ENCODE results near the gene FXYD6.

The FXYD6 gene

DNA sequence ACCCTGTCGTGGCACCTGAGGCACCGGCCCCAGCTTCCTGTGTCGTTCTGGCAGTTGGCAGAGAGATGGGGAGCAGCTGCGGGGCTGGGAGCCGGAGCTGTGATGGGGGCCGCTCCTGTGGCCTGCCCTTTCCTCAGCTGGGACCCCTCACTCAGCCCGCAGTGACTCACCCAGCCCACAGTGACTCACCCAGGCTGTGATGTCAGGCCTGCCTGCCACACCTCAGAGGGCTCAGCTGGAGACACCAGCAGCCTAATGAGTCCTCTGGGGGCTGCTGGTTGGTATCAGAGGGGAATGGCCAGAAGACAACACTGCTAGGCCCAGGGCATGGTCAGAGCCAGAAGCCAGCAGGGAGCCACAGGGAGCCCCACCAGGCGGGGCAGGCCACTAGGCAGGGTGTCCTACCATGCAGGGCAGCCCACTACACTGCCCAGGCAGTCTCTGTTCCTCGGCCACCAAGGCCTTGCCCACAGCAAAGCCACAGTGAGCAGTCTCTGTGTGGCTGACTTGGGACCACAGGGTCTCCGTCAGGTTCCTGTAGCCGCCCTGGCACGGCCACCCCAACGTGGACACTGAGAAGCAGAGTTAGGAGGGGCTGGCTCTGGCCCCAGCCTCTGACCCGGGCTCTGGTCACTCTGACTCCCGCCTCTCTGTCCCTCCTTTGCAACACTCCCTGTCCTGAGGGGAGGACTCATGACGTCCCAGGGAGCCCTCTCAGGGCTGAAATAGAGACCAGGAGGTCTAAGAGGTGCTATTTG lies 47.7 kb downstream of the FXYD6 start:
- peak; percentile 77 for DNase-seq

- DNase-seq, result peak; percentile 52
Measured at GRCh38 chr11:117827521-117828511, 48.6 kb downstream of the FXYD6 start.

DNA sequence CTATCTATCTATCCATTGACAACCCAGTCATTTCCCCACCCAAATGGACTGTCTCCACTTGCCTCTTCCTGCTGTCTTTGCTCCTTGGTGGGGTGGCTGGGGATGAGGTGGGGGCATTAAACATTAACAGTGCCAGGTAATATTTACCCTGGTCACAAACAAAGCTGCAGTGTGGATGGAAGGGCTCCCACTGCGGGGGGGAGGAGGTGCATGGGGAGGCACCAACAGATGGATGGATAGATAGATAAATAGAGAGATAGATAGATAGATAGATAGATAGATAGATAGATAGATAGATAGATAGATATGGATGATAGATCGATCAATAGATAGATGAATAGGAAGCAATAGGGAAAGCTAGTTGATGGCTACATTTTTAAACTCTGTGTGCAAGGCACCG lies 49.6 kb downstream of the FXYD6 start:
- DNase-seq, result no peak

- no peak for DNase-seq
Measured at GRCh38 chr11:117826190-117826570, 50.3 kb downstream of the FXYD6 start.

GRCh38 chr11:117825538-117826189 lies 50.8 kb downstream of the FXYD6 start:
- DNase-seq, result no peak

GRCh38 chr11:117824571-117825537 lies 51.6 kb downstream of the FXYD6 start, which contains the start of gene FXYD2:
Gene FXYD2 (minus strand): TSS chr11:117824744. CDS start chr11:117824678, 66 bp downstream.
- DNase-seq, result no peak

DNA sequence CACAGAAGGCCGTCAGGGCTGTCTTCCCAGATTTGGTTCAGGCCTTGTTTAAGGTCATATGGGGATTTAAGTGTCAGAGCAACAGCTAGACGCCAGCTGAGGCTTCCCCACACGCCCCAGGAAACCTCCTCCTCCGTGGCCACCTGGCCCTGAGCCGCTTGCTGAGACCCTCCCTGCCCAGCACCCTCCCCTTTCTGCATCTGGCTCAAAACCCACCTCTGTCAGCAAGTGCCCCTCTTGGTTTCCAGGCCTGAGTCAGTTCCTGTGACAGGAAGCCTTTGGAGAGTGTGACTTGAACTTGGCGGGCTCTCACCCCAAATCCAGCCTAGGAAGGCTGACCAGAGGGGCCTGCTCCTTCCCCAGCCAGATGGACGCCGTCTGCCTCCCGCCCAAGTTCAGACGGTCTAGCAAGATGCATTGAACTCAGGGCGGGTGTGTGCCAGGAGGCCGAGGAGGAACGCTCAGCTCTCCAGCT lies 52.5 kb downstream of the FXYD6 start:
- DNase-seq, result no peak

DNA sequence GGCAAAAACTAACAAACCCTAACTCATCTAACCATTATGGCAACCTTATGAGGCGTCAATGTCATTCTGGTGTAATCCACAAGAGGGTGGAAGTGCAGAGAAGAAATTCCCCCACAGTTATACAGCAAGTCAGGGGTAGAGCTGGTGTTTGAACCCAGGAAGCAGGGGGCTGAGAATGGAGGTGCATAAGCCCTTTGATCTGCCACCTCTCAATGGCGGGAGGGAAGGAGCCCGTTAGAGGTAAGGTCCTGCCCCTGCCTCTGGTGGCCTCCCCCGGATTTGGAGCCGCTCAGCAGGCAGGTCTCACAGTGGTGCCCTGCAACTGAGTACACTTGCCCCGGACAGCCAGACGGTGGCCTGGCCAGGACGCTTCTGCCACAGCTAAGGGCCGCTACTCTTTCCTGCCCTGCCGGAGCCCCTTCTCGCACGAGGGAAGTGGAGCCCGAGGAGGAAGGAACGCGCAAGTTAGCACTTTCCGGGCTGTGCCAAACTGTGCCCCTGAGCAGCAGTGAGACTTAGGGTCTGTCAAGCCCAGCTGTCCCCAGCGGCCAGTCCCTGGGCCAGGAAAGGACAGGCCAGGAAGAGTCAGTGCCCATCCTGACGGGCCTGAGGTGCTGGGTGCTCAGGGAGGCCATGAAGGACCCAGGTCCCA lies 53.0 kb downstream of the FXYD6 start:
- peak; percentile 64 for DNase-seq

GRCh38 chr11:117822074-117823033 lies 54.1 kb downstream of the FXYD6 start:
- DNase-seq, result peak; percentile 50

DNA sequence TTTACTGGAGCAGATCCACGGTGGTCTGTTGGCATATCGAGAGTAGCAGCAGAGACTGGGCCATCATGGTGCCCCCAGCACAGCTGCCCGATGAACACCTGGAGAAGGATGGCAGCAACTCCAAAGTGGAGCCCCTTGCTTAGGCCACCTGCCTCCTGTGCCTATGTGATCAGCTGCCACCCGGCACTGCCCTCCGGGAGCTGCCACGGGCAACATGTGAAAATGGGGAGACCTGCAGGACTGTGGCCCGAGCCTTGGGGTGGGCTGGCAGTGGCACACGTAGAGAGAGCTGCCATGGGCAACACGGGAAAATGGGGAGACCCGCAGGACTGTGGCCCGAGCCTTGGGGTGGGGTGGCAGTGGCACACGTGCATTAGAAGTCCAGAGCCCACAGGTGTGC lies 55.0 kb downstream of the FXYD6 start:
- no peak for DNase-seq

- no peak for DNase-seq
Measured at GRCh38 chr11:117820516-117820915, 55.9 kb downstream of the FXYD6 start.

GRCh38 chr11:117820071-117820470 lies 56.4 kb downstream of the FXYD6 start:
- no peak for DNase-seq

- no peak for DNase-seq
Measured at GRCh38 chr11:117819096-117820040, 57.1 kb downstream of the FXYD6 start.

- peak; percentile 72 for DNase-seq
Measured at GRCh38 chr11:117818041-117818873, 58.2 kb downstream of the FXYD6 start.

DNA sequence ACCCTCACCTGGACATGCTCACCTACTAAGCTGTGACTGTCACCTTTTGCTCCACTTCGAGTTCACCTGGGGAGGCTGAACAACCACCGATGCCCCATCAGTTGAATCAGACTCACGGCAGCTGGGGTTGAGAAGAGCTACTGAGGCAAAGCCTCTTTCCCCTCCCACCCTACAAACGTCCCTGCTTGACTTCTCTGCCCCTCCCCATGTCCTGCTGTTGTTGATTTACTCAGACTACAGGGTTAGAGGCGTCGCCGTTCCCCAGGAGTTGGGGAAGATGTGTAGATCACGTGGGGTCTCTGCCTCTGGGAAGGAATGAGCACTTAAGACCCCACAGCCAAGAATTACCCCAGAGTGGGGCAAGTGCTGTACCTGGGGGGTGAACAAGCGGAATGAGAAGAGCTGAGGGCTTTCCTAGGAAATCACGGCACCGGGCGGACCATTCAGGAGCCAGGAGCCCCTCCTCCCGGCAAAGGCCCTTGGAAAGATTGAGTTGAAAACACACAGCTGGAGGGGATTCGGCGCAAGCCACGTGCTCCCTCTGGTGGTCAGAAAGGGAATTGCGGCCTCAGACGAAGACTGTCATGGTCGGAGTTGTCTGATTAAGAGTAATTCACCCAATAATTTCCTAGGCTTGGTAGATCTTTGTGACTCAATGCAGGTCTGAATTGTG lies 59.0 kb downstream of the FXYD6 start:
- peak; percentile 88 for DNase-seq

- DNase-seq, result no peak
Measured at GRCh38 chr11:117816846-117817367, 59.6 kb downstream of the FXYD6 start.

DNA sequence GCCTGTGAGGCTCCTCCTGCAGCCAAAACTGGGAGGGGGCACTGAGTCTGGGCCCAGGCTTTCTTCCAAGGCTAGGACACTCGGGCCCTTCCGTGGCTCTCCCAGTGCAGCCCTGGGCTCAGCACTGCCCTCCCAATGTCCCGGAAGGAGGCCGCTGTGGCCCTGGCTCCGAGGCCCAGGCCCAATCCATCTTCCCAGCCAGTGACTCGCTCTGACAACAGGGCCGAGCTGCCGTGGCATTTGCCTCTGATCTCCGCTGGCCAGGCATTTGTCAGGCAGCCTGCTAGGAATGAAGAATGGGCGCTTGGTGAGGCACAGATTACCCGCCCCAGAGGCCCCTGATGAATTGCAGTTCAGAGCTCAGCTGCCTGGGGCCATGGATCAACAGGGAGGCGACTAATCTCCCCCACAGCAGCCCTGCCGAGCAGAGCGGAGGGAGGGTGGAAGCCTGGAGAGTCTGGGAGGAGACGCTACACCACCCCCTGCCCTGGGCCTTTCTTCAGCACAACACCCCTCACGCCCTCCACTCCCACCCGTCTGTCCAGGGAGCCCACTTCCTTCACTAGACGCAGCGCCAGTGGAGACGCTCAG lies 60.2 kb downstream of the FXYD6 start:
- no peak for DNase-seq
